Measurements from ENCODE around the gene OR2B6.

Gene OR2B6

GRCh38 chr6:28001351-28001750 lies 44.3 kb downstream of the OR2B6 start:
- DNase-seq = no peak

- no peak for DNase-seq
These were observed 44.7 kb downstream of the OR2B6 start for GRCh38 chr6:28001751-28002150.

GRCh38 chr6:28002161-28002560 lies 45.1 kb downstream of the OR2B6 start:
- DNase-seq = no peak

- no peak for DNase-seq
These were observed 46.0 kb downstream of the OR2B6 start for GRCh38 chr6:28003059-28003458.

GRCh38 chr6:28003661-28004060 lies 46.6 kb downstream of the OR2B6 start:
- DNase-seq = no peak

GRCh38 chr6:28004350-28005151 lies 47.5 kb downstream of the OR2B6 start:
- no peak for DNase-seq

GRCh38 chr6:28005152-28005890 lies 48.3 kb downstream of the OR2B6 start:
- DNase-seq = no peak

- DNase-seq = no peak
These were observed 48.9 kb downstream of the OR2B6 start for GRCh38 chr6:28005975-28006374.

Measured in left hindlimb (tissue), 1 donor.